Mucosa of stomach (tissue), 1 donor: Measurements from ENCODE around the gene TUBB.
"Not testable (repeated sequence)": the region's sequence is repeated elsewhere in the genome, so short reads cannot be mapped to it uniquely, and the experiment has no call there.

Experiments
- H3K27me3 ChIP-seq: one replicate; pipeline ENCODE4 v1.7.0; 2013; ENCODE audit warnings: mild to moderate bottlenecking, low read length; ENCODE audit not compliant: control insufficient read depth, insufficient read depth
- H3K36me3 ChIP-seq: one replicate; pipeline ENCODE4 v1.7.0; 2013; ENCODE audit warnings: low read length; ENCODE audit not compliant: control insufficient read depth, insufficient read depth
- H3K4me1 ChIP-seq: one replicate; pipeline ENCODE4 v1.7.0; 2013; ENCODE audit warnings: mild to moderate bottlenecking, low read length; ENCODE audit not compliant: control insufficient read depth, insufficient read depth
- H3K4me3 ChIP-seq: one replicate; pipeline ENCODE4 v1.7.0; 2013; ENCODE audit warnings: low read length
- H3K9ac ChIP-seq: one replicate; pipeline ENCODE4 v1.7.0; 2013; ENCODE audit warnings: mild to moderate bottlenecking, low read length, moderate library complexity
- H3K9me3 ChIP-seq: one replicate; pipeline ENCODE4 v1.7.0; 2013; ENCODE audit warnings: mild to moderate bottlenecking, low read length, moderate library complexity; ENCODE audit not compliant: control insufficient read depth
- donor health status: Pancreatic carcinoma.

TUBB gene

GRCh38 chr6:30723843-30724741, 3.9 kb downstream of the TUBB start:
- not testable (repeated sequence) for H3K4me3 ChIP-seq
- H3K4me1 ChIP-seq: peaks cover 25% of the 10 kb centered on the region
- H3K36me3 ChIP-seq: peaks cover 30% of the 10 kb centered on the region

GRCh38 chr6:30724906-30725667, 4.9 kb downstream of the TUBB start:
- Histone ChIP-seq H3K9ac (peak overlapping the region; percentile 29), H3K4me3 (no peak overlapping the region), H3K4me1 (peaks cover 26% of the 10 kb centered on the region), H3K36me3 (peaks cover 39% of the 10 kb centered on the region), H3K27me3 (no peaks in the 10 kb centered on the region), H3K9me3 (no peaks in the 10 kb centered on the region)

More at GRCh38 chr6:30723843-30724741, 3.9 kb downstream of the TUBB start:
- not testable (repeated sequence) for H3K9me3 ChIP-seq, H3K9ac ChIP-seq, H3K27me3 ChIP-seq

- Histone ChIP-seq H3K27me3 (no peaks in the 10 kb centered on the region), H3K9me3 (no peaks in the 10 kb centered on the region), H3K9ac (no peak overlapping the region), H3K36me3 (peaks cover 42% of the 10 kb centered on the region), H3K4me3 (no peak overlapping the region), H3K4me1 (peaks cover 34% of the 10 kb centered on the region)
Observed at GRCh38 chr6:30725713-30726505, 5.8 kb downstream of the TUBB start.

GRCh38 chr6:30726506-30727413, 6.6 kb downstream of the TUBB start:
- H3K4me1 ChIP-seq: peaks cover 39% of the 10 kb centered on the region
- H3K9ac ChIP-seq: no peak overlapping the region
- no peak overlapping the region for H3K4me3 ChIP-seq
- H3K36me3 ChIP-seq: peaks cover 42% of the 10 kb centered on the region
- no peaks in the 10 kb centered on the region for H3K27me3 ChIP-seq
- no peaks in the 10 kb centered on the region for H3K9me3 ChIP-seq

- Histone ChIP-seq H3K4me1 (peaks cover 28% of the 10 kb centered on the region), H3K4me3 (no peak overlapping the region), H3K36me3 (peaks cover 38% of the 10 kb centered on the region), H3K27me3 (no peaks in the 10 kb centered on the region), H3K9ac (no peak overlapping the region), H3K9me3 (no peaks in the 10 kb centered on the region)
Observed at GRCh38 chr6:30727920-30728553, 7.9 kb downstream of the TUBB start.

- H3K4me1 ChIP-seq: peaks cover 15% of the 10 kb centered on the region
- H3K9ac ChIP-seq: peak overlapping the region; percentile 57
- no peaks in the 10 kb centered on the region for H3K27me3 ChIP-seq
- peaks cover 22% of the 10 kb centered on the region for H3K36me3 ChIP-seq
- no peak overlapping the region for H3K4me3 ChIP-seq
- no peaks in the 10 kb centered on the region for H3K9me3 ChIP-seq
Observed at GRCh38 chr6:30730601-30731435, 10.7 kb downstream of the TUBB start.

GRCh38 chr6:30732237-30732943, 12.2 kb downstream of the TUBB start:
- Histone ChIP-seq H3K4me1 (peaks cover 21% of the 10 kb centered on the region), H3K27me3 (no peaks in the 10 kb centered on the region), H3K9ac (no peak overlapping the region), H3K36me3 (peaks cover 19% of the 10 kb centered on the region), H3K4me3 (no peak overlapping the region), H3K9me3 (no peaks in the 10 kb centered on the region)

- Histone ChIP-seq H3K4me1 (peaks cover 23% of the 10 kb centered on the region), H3K4me3 (no peak overlapping the region), H3K36me3 (peaks cover 6% of the 10 kb centered on the region), H3K27me3 (no peaks in the 10 kb centered on the region), H3K9ac (no peak overlapping the region), H3K9me3 (no peaks in the 10 kb centered on the region)
Observed at GRCh38 chr6:30735668-30736314, 15.6 kb downstream of the TUBB start.

GRCh38 chr6:30738532-30738931, 18.4 kb downstream of the TUBB start:
- Histone ChIP-seq H3K9me3 (no peaks in the 10 kb centered on the region), H3K4me1 (peaks cover 28% of the 10 kb centered on the region), H3K9ac (no peak overlapping the region), H3K27me3 (no peaks in the 10 kb centered on the region), H3K4me3 (no peak overlapping the region), H3K36me3 (peaks cover 6% of the 10 kb centered on the region)
